Osteoblast (primary cell): ENCODE results near the gene ANXA8. TPM values are rescaled to one million over a fixed set of nuclear protein-coding genes. Genes with fewer than 3 reads are reported as not detected.
A peak's percentile ranks its signal among the peaks of the same experiment; 100 is the strongest.
"Not testable (repeated sequence)": the region's sequence is repeated elsewhere in the genome, so short reads cannot be mapped to it uniquely, and the experiment has no call there.

Source experiments
- DNase-seq: peaks from one replicate; pipeline ENCODE4 v3.0.0; 2011; ENCODE audit warnings: low spot score, mixed read lengths; ENCODE audit not compliant: insufficient read length; ENCODE audit errors: missing footprints
- H2AFZ ChIP-seq: 2 replicates; pipeline ENCODE4 v1.6.0; 2011; ENCODE audit warnings: mild to moderate bottlenecking, low read length
- H3K27ac ChIP-seq: 2 replicates; pipeline ENCODE4 v1.5.1; 2011; ENCODE audit warnings: mild to moderate bottlenecking, low read depth, low read length, moderate library complexity
- H3K27me3 ChIP-seq: 2 replicates; pipeline ENCODE4 v1.6.0; 2012; ENCODE audit warnings: mild to moderate bottlenecking, control low read depth, inconsistent platforms, low read length, moderate library complexity; ENCODE audit not compliant: insufficient read depth
- H3K36me3 ChIP-seq: 2 replicates; pipeline ENCODE4 v1.5.1; 2011; ENCODE audit warnings: mild to moderate bottlenecking, low read length, control low read depth, moderate library complexity; ENCODE audit not compliant: insufficient read depth
- H3K4me1 ChIP-seq: 2 replicates; pipeline ENCODE4 v1.5.1; 2011; ENCODE audit warnings: mild to moderate bottlenecking, low read length, control low read depth, moderate library complexity; ENCODE audit not compliant: insufficient read depth
- H3K4me2 ChIP-seq: 2 replicates; pipeline ENCODE4 v1.6.0; 2011; ENCODE audit warnings: mild to moderate bottlenecking, low read length; ENCODE audit not compliant: insufficient read depth
- H3K4me3 ChIP-seq: fragments of 200-600 bp; sonication (generic); 3 replicates; pipeline ENCODE4 v1.5.1; 2012; ENCODE audit warnings: mild to moderate bottlenecking, low read length, inconsistent platforms; ENCODE audit not compliant: insufficient read depth
- H3K79me2 ChIP-seq: 2 replicates; pipeline ENCODE4 v1.6.0; 2012; ENCODE audit warnings: mild to moderate bottlenecking, low read length, control low read depth, inconsistent platforms; ENCODE audit not compliant: insufficient read depth
- H3K9me3 ChIP-seq: 2 replicates; pipeline ENCODE4 v1.5.1; 2011; ENCODE audit warnings: low read depth, low read length, control low read depth
- H4K20me1 ChIP-seq: 2 replicates; pipeline ENCODE4 v1.6.0; 2012; ENCODE audit warnings: mild to moderate bottlenecking, low read length, control low read depth; ENCODE audit not compliant: insufficient read depth
- total RNA-seq: library from RNA; depleted of rRNA; stranded (reverse); fragments of >200 nt; gene quantifications from 2 replicates; pipeline ENCODE4 v1.2.3, GENCODE V29; 2012
- TF ChIP-seq, protein P1 (sequence below): IDR thresholded peaks from 2 replicates; pipeline ENCODE4 v1.5.1; 2011; ENCODE audit warnings: mild to moderate bottlenecking, low read depth, low read length, moderate library complexity; ENCODE audit errors: extremely low read depth

ANXA8 gene
- total RNA-seq, 1 donor = 0.72 TPM

DNA sequence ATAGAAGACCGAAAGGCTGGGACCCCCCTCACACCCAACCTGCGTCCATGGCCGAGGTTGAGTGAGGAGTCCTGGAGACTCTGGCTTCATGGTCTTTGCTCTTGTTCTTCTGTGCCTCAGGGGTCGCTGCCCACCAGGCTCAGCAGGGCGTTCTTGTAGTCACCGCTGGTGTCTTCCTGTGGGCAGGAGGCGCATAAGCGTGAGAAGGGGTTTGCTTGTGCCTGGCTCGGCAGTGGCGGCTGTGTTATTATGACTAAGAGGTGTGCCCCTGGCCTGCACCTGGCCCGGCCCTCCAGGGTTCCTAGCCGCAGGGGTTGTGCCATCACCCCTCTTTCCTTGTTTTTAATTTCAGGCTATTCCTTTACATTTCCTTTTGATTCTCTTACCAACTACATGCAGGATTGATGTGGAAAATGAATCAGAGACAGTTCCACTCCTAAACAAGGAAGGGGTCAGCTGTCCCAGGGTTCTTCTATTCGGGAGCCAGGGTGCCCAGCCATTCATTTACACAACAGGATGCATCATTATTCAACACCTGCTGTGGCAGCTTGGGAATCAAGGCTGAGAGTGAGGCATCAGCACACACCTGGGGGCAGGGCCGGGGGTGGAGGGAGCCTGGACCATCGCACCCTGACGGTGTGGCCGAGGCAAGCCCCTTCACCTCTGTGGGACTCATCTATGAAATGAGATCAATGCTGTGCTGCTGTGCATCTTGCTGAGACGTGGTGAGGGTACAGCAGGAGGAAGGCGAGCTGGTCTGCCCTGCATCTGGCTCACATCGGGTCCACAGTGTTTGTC, 15.0 kb downstream of the ANXA8 start:
- H4K20me1 ChIP-seq, H3K4me3 ChIP-seq, H3K4me1 ChIP-seq, H3K9me3 ChIP-seq, H3K79me2 ChIP-seq, H3K4me2 ChIP-seq, H2AFZ ChIP-seq, H3K27ac ChIP-seq, DNase-seq, H3K27me3 ChIP-seq, H3K36me3 ChIP-seq: not testable (repeated sequence)

DNA sequence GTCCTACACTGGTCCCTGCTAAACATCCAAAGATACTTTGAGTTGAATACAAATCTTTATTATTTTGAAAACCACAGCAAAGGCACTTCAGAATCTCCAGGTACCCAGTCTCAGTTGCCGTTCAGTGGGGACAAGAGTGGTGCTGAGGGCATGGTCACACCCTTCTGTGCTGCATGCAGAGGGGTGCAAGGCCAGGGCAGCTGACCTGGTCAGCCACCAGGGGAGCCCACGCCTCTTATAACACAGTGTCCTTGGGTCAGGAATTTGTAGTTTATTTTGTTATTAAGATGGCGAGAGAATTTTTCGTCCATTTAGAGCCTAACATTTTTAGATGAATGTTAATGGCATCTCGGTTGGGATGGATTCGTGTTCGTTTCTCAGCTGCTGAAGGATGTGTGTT, 16.0 kb downstream of the ANXA8 start:
- not testable (repeated sequence) for H3K36me3 ChIP-seq, H3K4me2 ChIP-seq

DNA sequence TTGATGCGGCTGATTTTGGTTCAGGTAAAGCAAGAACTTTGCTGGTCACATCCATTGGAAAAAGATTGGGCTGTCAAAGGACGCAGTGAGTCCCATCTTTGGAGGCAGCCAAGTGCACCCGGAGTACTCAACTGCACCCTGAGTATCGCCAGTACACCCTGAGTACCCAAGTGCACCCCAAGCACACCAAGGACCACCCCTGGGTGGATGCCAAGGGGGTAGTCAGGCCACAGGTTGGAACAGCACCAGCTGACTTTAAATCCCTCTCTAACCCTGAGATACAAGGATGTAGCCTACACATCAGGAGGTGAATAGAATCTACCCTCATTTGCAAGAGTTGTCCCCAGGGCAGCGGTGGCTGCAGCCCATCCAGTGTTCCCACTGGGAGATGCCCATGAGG, 16.5 kb downstream of the ANXA8 start:
- H3K4me2 ChIP-seq, H3K9me3 ChIP-seq, DNase-seq: not testable (repeated sequence)

More for the DNA sequence above, 16.0 kb downstream of the ANXA8 start:
- H3K27ac ChIP-seq, H2AFZ ChIP-seq, H3K4me3 ChIP-seq, H3K4me1 ChIP-seq, H3K79me2 ChIP-seq, DNase-seq, H3K9me3 ChIP-seq, H3K27me3 ChIP-seq, H4K20me1 ChIP-seq: not testable (repeated sequence)

DNA sequence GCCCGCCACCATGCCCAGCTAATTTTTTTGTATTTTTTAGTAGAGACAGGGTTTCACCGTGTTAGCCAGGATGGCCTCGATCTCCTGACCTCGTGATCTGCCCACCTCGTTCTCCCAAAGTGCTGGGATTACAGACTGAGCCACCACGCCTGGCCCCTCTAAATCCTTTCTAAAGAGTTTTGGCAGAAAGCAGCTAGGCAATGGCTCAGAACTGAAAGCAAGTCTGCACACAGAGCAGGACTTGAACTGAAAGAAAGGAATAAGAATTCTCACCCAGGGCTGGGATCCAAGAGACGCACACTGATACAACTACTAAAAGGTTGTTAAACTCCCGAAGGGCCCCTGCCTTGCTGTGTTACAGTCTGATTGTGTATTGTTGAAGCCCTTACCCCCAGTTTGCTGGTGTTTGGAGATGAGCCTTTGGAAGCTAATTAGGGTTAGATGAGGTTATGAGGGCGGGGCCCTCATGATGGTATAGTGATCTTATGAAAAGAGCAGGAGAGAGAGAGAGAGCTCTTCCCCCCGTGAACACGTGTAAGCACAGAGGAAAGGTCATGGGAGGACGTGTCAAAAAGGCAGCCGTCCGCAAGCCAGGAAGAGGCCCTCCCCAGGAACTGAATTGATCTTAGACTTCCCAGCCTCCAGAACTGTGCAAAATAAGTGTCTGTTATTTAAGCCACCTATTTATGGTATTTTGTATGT, 18.5 kb downstream of the ANXA8 start:
- not testable (repeated sequence) for H3K27me3 ChIP-seq, H3K9me3 ChIP-seq, H3K36me3 ChIP-seq, DNase-seq, H3K79me2 ChIP-seq, H3K4me2 ChIP-seq, H4K20me1 ChIP-seq, H3K4me1 ChIP-seq, H3K27ac ChIP-seq, H3K4me3 ChIP-seq, H2AFZ ChIP-seq

More for the DNA sequence above, 16.5 kb downstream of the ANXA8 start:
- H3K4me3 ChIP-seq, H3K36me3 ChIP-seq, H4K20me1 ChIP-seq, H3K79me2 ChIP-seq, H3K27me3 ChIP-seq, H3K4me1 ChIP-seq, H3K27ac ChIP-seq, H2AFZ ChIP-seq: not testable (repeated sequence)

DNA sequence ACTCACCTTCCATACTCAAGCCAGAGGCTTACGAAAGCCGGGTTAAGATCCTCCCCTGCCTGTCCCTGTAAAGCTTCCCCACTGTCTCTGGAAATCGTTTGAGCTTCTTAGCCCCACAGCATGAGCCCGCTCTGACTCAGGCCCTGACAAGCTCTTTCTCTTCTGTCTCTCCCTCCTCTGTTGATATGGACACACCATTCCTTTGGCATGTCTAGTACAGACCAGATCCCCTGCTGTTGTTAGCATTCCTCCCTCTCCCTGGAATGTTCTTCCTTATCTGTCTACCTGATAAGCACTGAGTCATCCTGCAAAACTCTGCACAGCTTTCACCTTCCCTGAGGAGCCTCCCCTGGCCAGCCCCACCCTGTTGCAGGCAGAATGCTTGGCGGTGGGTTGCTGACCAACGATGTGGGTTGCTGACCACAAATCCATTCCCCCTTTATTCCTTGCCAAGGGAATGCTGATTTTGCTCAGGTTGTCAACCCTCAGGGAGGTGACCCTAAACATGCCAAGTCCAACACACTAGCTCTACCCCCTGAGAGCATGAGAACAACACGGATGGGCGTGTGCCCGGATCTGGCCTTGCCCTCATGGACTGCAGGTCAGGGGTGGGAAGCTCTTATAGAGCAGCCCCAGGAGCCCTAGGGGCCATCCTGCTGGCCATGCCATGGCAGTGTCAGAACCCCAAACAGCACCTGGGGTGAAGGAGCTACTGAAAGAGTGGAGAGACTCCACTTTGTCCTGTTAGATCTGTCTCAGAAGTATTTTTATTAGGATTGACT, 21.1 kb downstream of the ANXA8 start:
- H3K4me2 ChIP-seq, H3K27ac ChIP-seq, H3K9me3 ChIP-seq, H3K4me3 ChIP-seq, H2AFZ ChIP-seq, H3K36me3 ChIP-seq, H4K20me1 ChIP-seq, DNase-seq, H3K4me1 ChIP-seq, H3K79me2 ChIP-seq, H3K27me3 ChIP-seq: not testable (repeated sequence)

DNA sequence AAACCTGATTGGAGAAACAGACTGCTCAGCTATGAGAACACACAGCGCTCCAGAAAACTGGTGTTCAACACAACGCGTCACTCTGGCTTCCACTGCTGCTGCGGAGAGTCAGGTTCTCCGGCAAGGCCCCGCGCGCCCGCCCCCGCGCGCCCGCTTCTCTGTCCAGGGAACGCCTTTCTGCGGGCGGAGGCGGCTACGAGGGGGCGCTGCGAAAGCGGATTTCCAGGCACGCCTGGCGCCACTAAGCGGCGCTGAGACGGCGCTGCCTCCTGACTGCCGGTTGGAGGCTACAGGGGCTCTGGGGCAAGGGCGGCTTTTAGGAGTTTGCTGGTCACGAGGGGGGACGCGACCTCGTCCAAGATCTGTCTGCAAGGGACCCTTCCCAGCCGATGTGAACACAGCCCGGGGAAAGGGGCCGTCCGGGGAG, 22.6 kb downstream of the ANXA8 start:
- not testable (repeated sequence) for H2AFZ ChIP-seq
- H3K27ac ChIP-seq = peak overlapping the region; percentile 28
- peak overlapping the region; percentile 39 for H3K4me2 ChIP-seq

More for the DNA sequence above, 22.6 kb downstream of the ANXA8 start:
- H3K9me3 ChIP-seq, H4K20me1 ChIP-seq, H3K79me2 ChIP-seq, DNase-seq, H3K36me3 ChIP-seq, H3K27me3 ChIP-seq, H3K4me1 ChIP-seq: not testable (repeated sequence)
- TF ChIP-seq, protein P1, sequence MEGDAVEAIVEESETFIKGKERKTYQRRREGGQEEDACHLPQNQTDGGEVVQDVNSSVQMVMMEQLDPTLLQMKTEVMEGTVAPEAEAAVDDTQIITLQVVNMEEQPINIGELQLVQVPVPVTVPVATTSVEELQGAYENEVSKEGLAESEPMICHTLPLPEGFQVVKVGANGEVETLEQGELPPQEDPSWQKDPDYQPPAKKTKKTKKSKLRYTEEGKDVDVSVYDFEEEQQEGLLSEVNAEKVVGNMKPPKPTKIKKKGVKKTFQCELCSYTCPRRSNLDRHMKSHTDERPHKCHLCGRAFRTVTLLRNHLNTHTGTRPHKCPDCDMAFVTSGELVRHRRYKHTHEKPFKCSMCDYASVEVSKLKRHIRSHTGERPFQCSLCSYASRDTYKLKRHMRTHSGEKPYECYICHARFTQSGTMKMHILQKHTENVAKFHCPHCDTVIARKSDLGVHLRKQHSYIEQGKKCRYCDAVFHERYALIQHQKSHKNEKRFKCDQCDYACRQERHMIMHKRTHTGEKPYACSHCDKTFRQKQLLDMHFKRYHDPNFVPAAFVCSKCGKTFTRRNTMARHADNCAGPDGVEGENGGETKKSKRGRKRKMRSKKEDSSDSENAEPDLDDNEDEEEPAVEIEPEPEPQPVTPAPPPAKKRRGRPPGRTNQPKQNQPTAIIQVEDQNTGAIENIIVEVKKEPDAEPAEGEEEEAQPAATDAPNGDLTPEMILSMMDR = peak; percentile 15
- peak overlapping the region; percentile 39 for H3K4me3 ChIP-seq
